NCI-H524 treated with DMSO at 0.1 percent for 48 hours (cell line): ENCODE results near the gene SLC47A1.

Experiments
- DNase-seq: peaks from one replicate; lab custom pipeline; 2025; lab: John Stamatoyannopoulos, UW

SLC47A1 gene

GRCh38 chr17:19613979-19614378, 80.3 kb downstream of the SLC47A1 start:
- DNase-seq, result no peak

GRCh38 chr17:19614900-19615299, 81.2 kb downstream of the SLC47A1 start:
- DNase-seq, result no peak

GRCh38 chr17:19618015-19618414, 84.4 kb downstream of the SLC47A1 start:
- DNase-seq, result no peak

GRCh38 chr17:19619705-19620325, 86.2 kb downstream of the SLC47A1 start:
- DNase-seq, result no peak

GRCh38 chr17:19621697-19622096, 88.0 kb downstream of the SLC47A1 start:
- DNase-seq, result no peak

- no peak for DNase-seq
Measured at GRCh38 chr17:19626079-19626478, 92.4 kb downstream of the SLC47A1 start.
